UCSD-AML1 (cell line): ENCODE measurements around the gene RASL10A.

Experiments
- DNase-seq: peaks from one replicate; lab custom pipeline; 2025; ENCODE audit not compliant: unreplicated experiment; lab: John Stamatoyannopoulos, UW

Gene RASL10A

DNA sequence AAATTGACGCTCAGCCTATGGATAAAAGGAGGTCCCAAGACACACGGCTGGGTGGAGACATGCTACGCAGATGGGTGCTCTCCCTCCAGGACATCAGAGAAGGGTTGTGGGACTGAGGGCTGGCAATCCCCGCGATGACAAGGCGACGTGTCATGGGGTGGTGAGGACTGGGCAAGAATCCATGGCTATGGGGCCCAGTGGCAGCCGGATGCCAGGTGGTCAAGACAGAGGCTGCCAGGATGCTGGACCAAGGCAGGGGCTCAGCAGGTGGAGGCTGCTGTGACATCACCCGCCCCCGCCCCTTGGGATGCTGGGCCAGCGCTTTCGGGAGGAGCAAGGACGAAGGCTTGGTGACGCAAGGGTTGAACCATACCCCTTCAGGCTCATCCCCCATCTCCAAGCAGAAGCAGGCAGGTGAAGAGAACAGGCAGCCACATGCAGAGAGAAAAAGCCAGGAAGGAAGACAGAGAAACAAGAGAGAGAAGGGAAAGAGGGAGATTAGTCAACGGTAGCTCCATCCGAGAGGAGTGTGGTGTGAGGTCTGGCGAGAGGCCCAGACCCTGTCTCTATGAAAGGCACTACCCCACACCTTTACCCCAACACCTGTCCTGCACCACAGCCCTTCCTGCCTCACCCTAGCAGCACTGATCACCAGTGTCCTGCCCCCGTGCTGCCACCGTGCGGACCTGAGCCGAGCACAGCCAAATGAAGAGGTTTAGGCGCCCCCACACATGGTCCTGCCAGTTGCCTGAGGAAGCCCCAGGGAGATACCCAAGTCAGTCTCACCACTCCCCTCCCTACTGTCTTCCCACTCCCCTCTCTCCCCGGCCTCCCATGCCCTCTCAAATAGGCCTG is 24.1 kb upstream of the RASL10A start:
- no peak for DNase-seq

GRCh38 chr22:29338398-29338797 is 22.9 kb upstream of the RASL10A start:
- DNase-seq, result no peak

DNA sequence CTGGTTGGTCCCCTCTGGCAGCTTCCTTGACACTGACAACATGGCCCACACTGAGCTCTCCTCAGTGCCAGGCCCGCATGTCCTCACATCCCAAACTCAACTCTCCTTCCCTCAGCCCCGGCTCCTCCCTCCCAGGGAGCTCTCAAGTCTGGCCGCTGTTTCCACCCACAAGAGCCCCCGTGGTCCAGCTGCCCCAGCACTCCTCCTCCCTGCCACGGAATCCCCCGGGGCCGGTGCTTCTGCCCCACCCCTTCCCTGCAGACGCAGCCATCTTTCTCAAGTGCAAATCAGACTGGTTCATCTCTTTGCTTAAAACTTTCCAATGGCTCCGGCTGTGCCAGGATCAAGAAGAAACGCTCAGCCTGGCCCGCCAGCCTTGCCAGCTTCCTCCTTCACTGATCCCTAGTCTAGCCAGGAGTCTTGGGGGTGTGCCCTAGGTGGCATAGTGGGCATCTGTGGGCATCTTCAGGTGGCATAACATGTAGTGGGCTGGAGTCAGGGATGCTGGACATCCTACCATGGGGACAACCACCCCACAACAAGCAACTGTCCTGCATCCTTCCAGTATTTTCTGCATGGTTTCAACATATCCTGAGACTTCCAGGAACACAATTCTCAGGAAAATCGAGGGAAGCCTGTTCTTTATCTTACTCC is 22.3 kb upstream of the RASL10A start:
- no peak for DNase-seq

DNA sequence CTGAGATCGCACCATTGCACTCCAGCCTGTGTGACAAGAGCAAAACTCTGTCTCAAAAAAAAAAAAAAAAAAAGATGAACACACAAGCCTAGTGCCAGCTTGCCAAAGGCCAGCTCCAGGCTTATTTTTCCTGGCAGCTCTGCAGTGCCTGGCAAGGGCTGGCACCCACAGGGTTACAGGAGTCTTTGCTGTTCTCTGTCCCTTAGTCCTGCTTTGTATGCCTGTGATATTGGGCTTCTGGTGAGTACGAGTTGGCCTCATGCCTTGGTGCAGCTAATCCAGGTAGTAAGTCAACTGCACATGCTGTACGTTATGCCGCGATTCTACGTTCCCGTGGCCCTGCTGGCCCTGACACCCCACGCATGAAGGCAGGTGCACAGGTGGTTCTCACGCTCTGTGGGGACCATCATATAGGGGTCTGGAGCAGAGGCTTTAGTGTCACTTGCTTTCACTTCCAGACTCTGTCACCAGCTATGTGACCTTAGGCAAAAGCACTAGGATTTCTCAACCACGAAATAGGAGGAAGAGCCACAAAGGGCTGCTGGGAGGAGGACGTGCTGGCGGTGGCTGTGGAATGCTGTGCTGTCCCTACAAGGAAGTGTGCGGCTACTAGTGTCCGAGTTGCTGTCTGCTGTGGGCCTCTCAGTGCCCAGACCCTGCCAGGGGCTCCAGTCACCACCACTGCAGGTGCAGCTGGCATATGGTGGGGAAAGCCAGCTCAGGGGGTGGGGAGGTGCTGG is 21.4 kb upstream of the RASL10A start:
- DNase-seq, result no peak

- no peak for DNase-seq
Observed at GRCh38 chr22:29335656-29336055, 20.2 kb upstream of the RASL10A start.

DNA sequence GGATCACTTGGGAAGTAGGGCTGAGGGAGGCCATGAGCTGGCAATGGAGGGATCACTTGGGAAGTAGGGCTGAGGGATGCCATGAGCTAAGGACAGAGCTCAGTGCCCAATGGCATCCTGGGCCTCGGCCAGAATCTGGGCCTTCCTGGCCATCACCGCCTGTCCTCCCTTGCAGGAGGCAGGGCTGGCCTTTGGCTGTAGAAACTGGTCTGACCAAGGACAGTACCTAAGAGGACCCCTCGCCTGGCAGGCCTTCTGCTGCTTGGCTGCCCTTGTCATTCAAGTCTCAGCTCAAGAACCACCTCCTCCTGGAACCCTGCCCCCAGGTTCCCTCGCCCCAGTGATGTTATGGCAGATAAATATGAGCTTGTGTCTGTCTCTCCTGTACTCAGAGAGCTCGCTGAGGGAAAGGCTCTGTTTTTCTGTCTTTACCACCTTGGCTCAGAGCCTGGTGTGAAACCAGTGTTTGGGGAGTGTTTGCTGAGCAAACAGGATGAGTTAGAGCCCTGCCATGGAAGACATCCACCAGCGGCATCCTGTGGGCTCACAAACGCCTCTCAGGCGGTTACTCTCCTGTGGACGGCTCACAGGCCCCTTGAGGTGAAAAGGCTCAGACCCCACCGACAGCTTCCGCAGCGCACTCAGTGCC is 19.3 kb upstream of the RASL10A start:
- DNase-seq, result no peak

- no peak for DNase-seq
Observed at GRCh38 chr22:29334148-29334547, 18.7 kb upstream of the RASL10A start.

DNA sequence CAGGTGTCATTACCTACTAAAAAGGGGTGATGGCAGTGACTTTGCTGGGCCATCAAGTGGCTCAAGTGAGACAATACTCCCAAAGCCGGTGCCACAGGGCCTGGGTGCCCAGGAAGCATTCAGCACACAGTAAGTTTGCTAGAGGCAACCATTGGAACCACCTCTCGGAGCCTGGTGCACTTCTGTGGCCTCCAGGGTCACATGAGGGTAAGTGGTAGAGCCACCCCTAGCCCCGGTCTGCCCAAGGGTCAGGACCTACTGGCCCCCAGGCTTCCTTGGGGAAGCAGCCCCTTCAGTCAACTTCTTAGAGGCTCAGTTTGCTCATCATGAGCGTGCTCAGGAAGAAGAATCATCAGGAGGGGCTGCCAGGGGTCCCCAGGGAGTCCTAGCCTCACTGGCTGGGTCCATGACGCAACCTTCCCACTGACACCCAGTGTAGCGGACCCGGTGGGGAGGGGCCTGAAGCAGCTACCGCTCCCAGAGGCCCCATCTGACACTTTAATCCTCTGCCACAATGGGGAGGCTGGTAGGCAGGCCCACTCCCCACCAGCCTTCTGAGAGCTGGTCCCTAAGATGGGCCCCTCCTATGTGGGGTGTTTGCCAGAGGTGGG is 17.5 kb upstream of the RASL10A start:
- DNase-seq, result no peak

DNA sequence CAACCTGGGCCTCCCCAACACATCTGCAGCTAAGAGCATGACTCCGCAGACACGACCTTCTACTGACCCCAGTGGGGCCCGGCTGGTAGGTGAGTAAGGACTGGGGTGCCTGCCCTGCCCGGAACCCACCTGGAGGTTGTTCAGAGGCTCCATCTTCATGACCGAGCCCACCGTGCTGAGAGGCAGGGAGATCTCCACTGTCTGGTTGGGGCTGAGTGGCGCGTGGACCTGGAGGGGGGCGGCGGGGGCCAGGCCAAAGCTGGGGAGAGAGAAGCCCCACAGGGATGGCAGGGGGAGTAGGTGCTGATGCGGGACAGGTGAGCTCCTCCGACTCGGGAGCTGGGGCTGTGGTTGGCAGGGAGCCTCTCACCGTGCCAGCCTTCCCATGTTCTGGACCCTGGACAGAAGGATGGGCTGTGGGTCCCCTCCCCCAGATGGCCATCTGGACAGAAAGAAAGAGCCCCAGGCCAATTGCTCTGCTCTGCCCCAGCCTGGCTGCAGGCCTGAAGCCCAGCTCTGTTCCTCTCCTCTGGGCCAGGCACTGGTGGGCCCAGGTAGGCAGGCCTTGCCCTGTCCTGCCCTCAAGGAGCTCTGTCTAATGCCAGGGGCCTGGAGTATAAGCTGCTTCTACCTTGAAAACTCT is 16.3 kb upstream of the RASL10A start:
- DNase-seq, result no peak

- no peak for DNase-seq
Observed at GRCh38 chr22:29331213-29331612, 15.7 kb upstream of the RASL10A start.

- DNase-seq, result peak; percentile 49
Observed at GRCh38 chr22:29330753-29331152, 15.3 kb upstream of the RASL10A start.

DNA sequence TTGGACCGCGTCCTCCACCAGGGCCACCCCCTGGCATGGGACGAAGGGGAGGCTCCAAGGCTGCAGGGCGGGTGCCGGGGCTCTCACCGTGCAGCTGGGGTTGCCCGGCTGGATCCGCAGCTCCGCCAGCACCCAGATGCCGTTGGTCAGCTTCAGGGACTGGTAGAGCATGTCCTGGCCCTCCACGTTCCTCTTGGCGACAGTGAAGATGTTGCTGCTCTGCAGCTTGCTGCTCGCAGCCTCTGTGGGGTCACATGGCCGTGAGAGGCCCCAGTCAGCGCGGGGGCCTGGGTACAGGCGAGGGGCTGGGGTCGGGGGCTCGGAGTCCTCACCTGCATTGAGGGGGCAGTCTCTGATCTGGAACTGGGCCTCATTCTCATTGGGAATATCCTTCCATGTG is 14.8 kb upstream of the RASL10A start:
- DNase-seq, result no peak

- DNase-seq, result no peak
Observed at GRCh38 chr22:29329581-29329980, 14.1 kb upstream of the RASL10A start.

DNA sequence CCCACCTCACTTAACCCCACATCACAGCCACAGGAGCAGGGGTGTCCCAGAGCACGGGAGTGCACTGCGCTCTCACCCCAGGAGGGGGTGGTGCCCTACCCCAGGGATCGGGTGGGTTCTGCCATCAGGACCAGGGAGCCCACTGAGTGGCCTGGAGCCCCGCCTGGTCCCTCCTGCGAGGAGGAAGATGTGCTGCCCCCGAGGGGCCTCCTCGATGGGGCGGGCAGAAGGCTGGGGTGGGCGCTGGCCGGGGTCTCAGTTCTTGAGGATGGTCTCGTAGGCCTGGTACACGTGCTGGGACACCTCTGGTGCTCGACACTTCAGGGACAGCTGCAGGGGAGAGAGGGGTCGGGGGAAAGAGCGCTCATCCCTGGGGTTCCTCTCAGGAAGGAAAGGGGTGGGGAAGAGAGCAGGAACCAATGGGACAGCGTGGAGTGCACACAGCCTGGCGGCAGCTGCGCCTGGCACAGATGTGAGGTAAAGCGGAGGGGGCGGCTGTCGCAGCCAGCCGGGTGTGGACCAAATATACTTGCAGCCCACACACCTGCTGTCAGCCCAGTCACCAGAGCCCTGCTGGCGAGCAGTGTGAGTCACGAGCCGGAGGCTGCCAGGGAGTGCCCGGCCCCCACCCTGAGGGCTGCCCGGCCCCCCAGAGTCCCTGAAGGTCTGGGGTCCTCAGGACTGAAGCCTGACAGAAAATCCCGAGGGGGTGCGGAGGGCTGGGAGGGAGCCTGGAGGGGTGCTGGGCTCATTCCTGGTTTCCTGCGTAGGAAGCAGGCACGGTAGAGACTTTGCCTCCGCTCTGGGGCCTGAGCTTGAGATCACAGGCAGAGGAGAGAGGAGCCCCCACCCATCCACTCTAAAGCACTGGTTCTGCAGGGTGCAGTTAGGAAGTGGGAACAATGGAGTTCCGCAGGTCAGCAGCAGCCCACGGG is 13.3 kb upstream of the RASL10A start:
- no peak for DNase-seq

GRCh38 chr22:29328055-29328454 is 12.6 kb upstream of the RASL10A start:
- DNase-seq, result no peak

DNA sequence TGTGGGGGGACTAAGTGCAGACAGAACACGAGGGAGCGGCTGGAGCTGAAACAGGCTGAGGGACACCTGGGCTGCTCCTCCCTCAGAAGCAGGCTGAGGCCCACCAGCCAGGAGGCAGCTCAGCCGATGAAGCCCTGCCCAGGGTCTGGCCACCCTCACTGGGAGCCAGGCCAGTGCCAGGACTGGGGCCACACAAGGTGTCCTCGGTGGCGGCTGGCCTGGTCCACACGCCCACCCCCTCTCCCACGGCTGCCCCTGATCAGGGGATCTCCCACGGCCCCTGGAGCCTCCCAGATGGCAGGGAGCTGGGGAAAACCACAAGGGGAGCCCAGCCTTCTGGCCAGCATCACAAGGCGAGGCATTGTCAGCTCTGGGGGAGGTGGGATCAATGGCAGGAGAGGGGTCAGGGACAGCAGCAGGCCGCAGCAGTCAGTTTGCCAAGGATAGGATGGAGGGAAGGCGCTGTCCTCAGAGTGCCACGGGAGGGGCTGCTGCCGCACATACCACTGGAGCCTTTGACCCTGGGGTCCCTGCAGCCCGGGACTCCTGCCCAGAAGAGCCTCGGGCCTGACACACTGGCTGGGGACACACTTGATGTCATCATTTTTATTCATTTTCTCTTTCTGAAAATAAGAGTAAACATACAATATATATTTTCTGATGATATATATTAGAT is 11.7 kb upstream of the RASL10A start:
- no peak for DNase-seq

DNA sequence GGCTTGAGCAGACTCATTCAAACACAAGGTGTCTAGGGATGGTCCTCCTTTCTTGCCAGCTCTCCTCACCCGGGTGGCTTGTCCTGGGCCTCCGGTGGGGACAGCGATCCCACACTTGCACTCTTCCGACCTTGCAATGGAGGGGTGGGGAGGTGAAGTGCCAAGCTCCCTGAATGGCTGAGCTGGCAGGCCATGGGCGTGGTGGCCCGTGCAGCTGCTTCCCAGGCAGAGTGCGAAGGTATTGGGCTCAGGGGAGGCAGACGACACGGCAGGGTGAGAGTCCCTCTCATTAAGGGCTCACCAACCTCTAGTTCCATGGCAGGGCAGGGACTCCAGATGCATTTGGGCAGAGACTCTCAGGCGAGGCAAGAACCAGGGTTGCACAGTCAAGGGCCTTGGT is 11.0 kb upstream of the RASL10A start:
- no peak for DNase-seq

DNA sequence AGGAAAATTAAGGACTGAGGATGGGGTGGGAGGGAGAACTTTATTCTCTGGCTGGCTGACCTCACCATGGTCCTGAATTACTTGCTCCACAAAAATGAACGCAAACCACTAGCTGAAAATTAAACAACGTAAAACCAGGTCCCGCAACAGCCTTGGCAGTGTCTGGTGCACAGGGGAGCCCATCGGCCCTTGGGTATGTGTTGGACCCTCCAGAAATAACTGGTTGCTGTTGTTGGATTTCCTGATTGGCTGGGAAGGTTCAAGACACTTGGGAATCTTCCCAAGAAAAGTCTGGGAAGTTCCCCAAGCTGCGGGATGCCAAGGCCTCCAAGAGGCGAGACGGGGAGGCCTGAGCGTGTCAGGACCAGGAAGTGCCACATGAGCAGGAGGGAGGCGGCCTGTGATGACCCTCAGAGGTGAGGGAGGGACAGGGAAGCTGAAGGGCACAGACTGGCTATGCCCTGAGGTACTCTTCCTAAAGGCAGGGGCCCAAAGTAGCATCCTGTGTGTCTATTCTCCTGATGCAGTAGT is 10.4 kb upstream of the RASL10A start:
- no peak for DNase-seq

GRCh38 chr22:29325356-29325755 is 9.9 kb upstream of the RASL10A start:
- DNase-seq, result no peak
